Lung (tissue), 12 donors: ENCODE measurements around the gene TEDDM1. TPM values are rescaled to one million over a fixed set of nuclear protein-coding genes. Genes with fewer than 3 reads are reported as not detected.

Source experiments
- ATAC-seq: fragments of 200-7000 bp; cut with Tn5 transposase; one replicate; pipeline ENCODE4 v1.9.1; 2020; ENCODE audit warnings: moderate number of reproducible peaks; ENCODE audit not compliant: insufficient read depth, low FRiP score
- DNase-seq, 3 donors: peaks; one replicate each; pipeline ENCODE4 v3.0.0-alpha.2; 2013 to 2017
- H3K27ac ChIP-seq, 2 donors: one replicate each; pipeline ENCODE4 v1.5.1; 2013; ENCODE audit warnings: mild to moderate bottlenecking in 2 of 2, moderate library complexity in 2 of 2, control low read depth in 1 of 2, inconsistent platforms in 1 of 2, low read depth in 1 of 2, low read length in 1 of 2
- H3K27me3 ChIP-seq, 3 donors: one replicate each; pipeline ENCODE4 v1.5.1; 2013; ENCODE audit warnings: low read length in 2 of 3; ENCODE audit not compliant: control insufficient read depth in 3 of 3, insufficient read depth in 3 of 3
- H3K36me3 ChIP-seq, 4 donors: one replicate each; pipeline ENCODE4 v1.5.1; 2013; ENCODE audit warnings: low read length in 4 of 4, mild to moderate bottlenecking in 1 of 4, moderate library complexity in 1 of 4; ENCODE audit not compliant: control insufficient read depth in 4 of 4, insufficient read depth in 4 of 4
- H3K4me1 ChIP-seq, 5 donors: one replicate each; pipeline ENCODE4 v1.5.1; 2013; ENCODE audit warnings: low read length in 5 of 5, mild to moderate bottlenecking in 2 of 5, moderate library complexity in 1 of 5; ENCODE audit not compliant: control insufficient read depth in 5 of 5, insufficient read depth in 5 of 5
- H3K4me3 ChIP-seq: one replicate; pipeline ENCODE4 v1.5.1; 2013; ENCODE audit warnings: mild to moderate bottlenecking, control low read depth, moderate library complexity
- H3K9ac ChIP-seq, 2 donors: one replicate each; pipeline ENCODE4 v1.5.1; 2013; ENCODE audit warnings: low read length in 2 of 2, control low read depth in 1 of 2; ENCODE audit not compliant: insufficient read depth in 1 of 2
- H3K9me3 ChIP-seq, 4 donors: one replicate each; pipeline ENCODE4 v1.5.1; 2013; ENCODE audit warnings: low read length in 3 of 4, mild to moderate bottlenecking in 1 of 4, moderate library complexity in 1 of 4; ENCODE audit not compliant: control insufficient read depth in 4 of 4, insufficient read depth in 3 of 4
- WGBS, 2 donors: extraction: QIAGEN DNeasy Blood & Tissue Kit; methylation state at CpG; one replicate each; pipeline ENCODE4 v1.1.7; 2013; 5-methylcytosine and 5-hydroxymethylcytosine counted together
- polyA plus RNA-seq, 2 donors: library from polyadenylated mRNA; stranded (reverse); fragments of 200-250 nt; gene quantifications; one replicate each; pipeline ENCODE4 v1.2.1, GENCODE V29; 2013
- total RNA-seq, 2 donors: library from RNA; depleted of rRNA in 1 of 2; stranded (reverse); fragments of >200 nt in 1 of 2; gene quantifications; one replicate each; pipeline ENCODE4 v1.2.1, GENCODE V29; 2014 to 2021
- TF ChIP-seq, protein P1 (sequence below): IDR thresholded peaks from 2 replicates; pipeline ENCODE4 v1.5.1; 2012; ENCODE audit warnings: mild to moderate bottlenecking; ENCODE audit errors: control extremely low read depth, extremely low read depth
- donor health status: control.
- donor health status: control.
- donor health status: Bipolar disorder and iron deficiency.
- donor health status: healthy.
- donor health status: DM: yes; HTN: yes; CAD: no.

The TEDDM1 gene
- total and polyA plus RNA-seq, 4 donors, result not detected

DNA sequence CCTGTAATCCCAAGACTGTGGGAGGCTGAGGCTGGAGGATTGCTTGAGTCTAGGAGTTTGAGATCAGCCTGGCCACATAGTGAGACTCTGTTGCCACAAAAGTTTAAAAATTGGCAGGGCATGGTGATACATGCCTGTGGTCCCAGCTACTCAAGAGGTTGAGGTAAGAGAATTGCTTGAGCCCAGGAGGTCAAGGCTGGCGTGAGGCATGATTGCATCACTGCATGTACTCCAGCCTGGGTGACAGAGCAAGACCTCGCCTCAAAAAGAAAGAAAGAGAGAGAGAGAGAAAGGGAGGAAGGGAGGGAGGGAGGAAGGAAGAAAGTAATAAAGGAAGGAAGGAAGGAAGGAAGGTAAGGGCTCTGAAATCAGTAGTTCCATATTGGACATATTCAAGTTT, 33.9 kb downstream of the TEDDM1 start:
- H3K27me3 ChIP-seq, result no peaks in the 10 kb centered on the region
- H3K9ac ChIP-seq, result no peak overlapping the region
- TF ChIP-seq, protein P1, sequence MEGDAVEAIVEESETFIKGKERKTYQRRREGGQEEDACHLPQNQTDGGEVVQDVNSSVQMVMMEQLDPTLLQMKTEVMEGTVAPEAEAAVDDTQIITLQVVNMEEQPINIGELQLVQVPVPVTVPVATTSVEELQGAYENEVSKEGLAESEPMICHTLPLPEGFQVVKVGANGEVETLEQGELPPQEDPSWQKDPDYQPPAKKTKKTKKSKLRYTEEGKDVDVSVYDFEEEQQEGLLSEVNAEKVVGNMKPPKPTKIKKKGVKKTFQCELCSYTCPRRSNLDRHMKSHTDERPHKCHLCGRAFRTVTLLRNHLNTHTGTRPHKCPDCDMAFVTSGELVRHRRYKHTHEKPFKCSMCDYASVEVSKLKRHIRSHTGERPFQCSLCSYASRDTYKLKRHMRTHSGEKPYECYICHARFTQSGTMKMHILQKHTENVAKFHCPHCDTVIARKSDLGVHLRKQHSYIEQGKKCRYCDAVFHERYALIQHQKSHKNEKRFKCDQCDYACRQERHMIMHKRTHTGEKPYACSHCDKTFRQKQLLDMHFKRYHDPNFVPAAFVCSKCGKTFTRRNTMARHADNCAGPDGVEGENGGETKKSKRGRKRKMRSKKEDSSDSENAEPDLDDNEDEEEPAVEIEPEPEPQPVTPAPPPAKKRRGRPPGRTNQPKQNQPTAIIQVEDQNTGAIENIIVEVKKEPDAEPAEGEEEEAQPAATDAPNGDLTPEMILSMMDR, result no peak
- ATAC-seq, result no peak
- no peak overlapping the region for H3K4me3 ChIP-seq
- no peak for DNase-seq
- H3K27ac ChIP-seq, result no peak overlapping the region
- no peaks in the 10 kb centered on the region for H3K36me3 ChIP-seq
- no peaks in the 10 kb centered on the region for H3K9me3 ChIP-seq
- peaks cover 0 to 5% (median 0%) of the 10 kb centered on the region in 5 donors for H3K4me1 ChIP-seq
- 76 to 78% methylated on average over 2 of the region's 2 CpGs for WGBS, 2 donors

DNA sequence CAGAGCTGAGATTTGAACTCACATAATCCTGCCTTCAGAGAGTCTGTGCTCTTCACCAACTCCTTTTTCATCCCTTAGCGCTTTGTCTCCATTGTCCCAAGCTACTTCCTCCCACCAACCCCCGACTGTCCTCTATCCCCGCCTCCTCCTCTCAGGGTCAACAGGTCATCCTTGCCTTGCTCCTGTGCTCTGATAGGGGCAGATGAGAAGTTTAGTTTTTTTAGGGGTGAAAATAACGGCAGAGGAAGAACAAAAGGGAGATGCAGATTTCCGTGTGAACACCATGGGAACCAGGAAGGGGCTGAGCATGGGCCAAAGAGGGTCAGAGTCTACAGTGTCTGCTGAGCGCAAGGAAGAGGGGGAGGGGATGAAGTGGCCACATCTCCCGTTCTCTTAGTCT, 40.8 kb downstream of the TEDDM1 start:
- DNase-seq, result no peak
- H3K9me3 ChIP-seq, result no peaks in the 10 kb centered on the region
- ATAC-seq, result no peak
- H3K27me3 ChIP-seq, result no peaks in the 10 kb centered on the region
- H3K36me3 ChIP-seq, result no peaks in the 10 kb centered on the region
- no peak overlapping the region for H3K9ac ChIP-seq
- H3K27ac ChIP-seq, result no peak overlapping the region
- TF ChIP-seq, protein P1, result no peak
- 69 to 72% methylated on average over 7 of the region's 7 CpGs for WGBS, 2 donors
- peaks cover 0 to 5% (median 0%) of the 10 kb centered on the region in 5 donors for H3K4me1 ChIP-seq
- no peak overlapping the region for H3K4me3 ChIP-seq

DNA sequence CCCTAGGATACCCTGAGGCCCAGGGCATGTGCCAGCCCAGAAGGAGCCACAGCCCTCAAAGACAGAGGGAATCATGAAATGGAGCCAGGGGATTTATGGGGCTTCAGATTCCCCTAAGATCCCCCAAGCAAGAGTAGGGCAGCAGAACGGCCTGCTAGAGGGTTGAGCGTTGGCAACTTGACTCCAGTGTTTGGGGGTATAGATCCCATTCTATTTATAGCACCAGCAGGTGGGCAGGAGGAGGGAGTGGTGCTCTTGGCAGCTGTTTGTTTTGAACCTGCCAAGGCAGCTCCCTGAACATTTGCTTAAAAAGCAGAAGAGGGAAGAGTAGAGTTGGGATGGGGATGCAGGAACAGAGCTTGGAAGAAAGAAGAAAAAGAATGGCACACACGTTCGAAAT, 42.6 kb downstream of the TEDDM1 start:
- Histone ChIP-seq H3K27ac (no peak overlapping the region), H3K9ac (no peak overlapping the region), H3K36me3 (no peaks in the 10 kb centered on the region), H3K9me3 (no peaks in the 10 kb centered on the region), H3K27me3 (no peaks in the 10 kb centered on the region), H3K4me1 (peaks cover 0 to 5% (median 0%) of the 10 kb centered on the region in 5 donors), H3K4me3 (no peak overlapping the region)
- 82 to 89% methylated on average over 4 of the region's 4 CpGs for WGBS, 2 donors
- TF ChIP-seq, protein P1, result no peak
- ATAC-seq (no peak), DNase-seq (no peak)

DNA sequence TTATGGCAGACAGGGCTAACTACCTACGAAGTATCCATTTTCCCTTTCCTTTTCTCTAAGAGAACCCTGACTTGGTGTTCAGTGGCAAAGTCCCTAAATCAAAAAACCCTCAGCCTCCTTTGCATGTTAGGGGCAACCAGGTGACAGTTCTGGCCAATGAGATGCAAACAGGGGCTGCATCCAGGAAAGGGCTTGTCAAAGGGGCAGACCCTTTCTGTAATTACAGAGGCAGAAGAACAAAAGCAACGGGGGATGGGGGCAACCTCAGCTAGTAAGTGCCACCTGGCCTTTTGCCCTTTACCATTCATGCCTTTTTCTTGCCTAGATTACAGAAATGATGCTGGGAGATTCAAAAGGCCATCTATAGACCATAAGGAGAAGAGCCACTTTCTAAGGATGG, 43.3 kb downstream of the TEDDM1 start:
- TF ChIP-seq, protein P1, result no peak
- H3K4me3 ChIP-seq, result no peak overlapping the region
- ATAC-seq (no peak), DNase-seq (no peak)
- no peaks in the 10 kb centered on the region for H3K9me3 ChIP-seq
- WGBS, 2 donors, result 78 to 89% methylated on average over 2 of the region's 2 CpGs
- H3K27ac ChIP-seq, result no peak overlapping the region
- H3K27me3 ChIP-seq, result no peaks in the 10 kb centered on the region
- no peak overlapping the region for H3K9ac ChIP-seq
- H3K4me1 ChIP-seq, result peaks cover 0 to 5% (median 0%) of the 10 kb centered on the region in 5 donors
- H3K36me3 ChIP-seq, result no peaks in the 10 kb centered on the region
